NCI-H524 (cell line): ENCODE data around the gene LIPT2.

Source experiments
- DNase-seq, 2 experiments: peaks; one replicate each; lab custom pipeline; 2025; lab: John Stamatoyannopoulos, UW

Gene LIPT2

GRCh38 chr11:74466916-74467885, 26.3 kb downstream of the LIPT2 start, which contains the start of gene KCNE3:
KCNE3 (minus strand) TSS chr11:74467549; CDS start chr11:74457563, 9,986 bp downstream.
- DNase-seq, result no peak

GRCh38 chr11:74465291-74465708, 28.2 kb downstream of the LIPT2 start:
- no peak for DNase-seq

GRCh38 chr11:74464746-74465145, 28.8 kb downstream of the LIPT2 start:
- no peak for DNase-seq

GRCh38 chr11:74463216-74463615, 30.3 kb downstream of the LIPT2 start:
- DNase-seq, result no peak

GRCh38 chr11:74462631-74463030, 30.9 kb downstream of the LIPT2 start:
- no peak for DNase-seq

- no peak for DNase-seq
These were observed 31.5 kb downstream of the LIPT2 start for GRCh38 chr11:74462009-74462408.

- DNase-seq, result no peak
These were observed 32.9 kb downstream of the LIPT2 start for GRCh38 chr11:74460481-74461154.

- no peak for DNase-seq
These were observed 33.5 kb downstream of the LIPT2 start for GRCh38 chr11:74460065-74460464.

GRCh38 chr11:74459584-74459983, 33.9 kb downstream of the LIPT2 start:
- no peak for DNase-seq

GRCh38 chr11:74457356-74457755, 36.2 kb downstream of the LIPT2 start:
- DNase-seq, result no peak

GRCh38 chr11:74453373-74453975, 40.0 kb downstream of the LIPT2 start:
- peak; percentile 25 to 57 for DNase-seq

GRCh38 chr11:74452366-74452765, 41.2 kb downstream of the LIPT2 start:
- DNase-seq, result no peak

- DNase-seq, result no peak
These were observed 43.2 kb downstream of the LIPT2 start for GRCh38 chr11:74450318-74450717.

GRCh38 chr11:74449369-74449931, 44.1 kb downstream of the LIPT2 start:
- peak; percentile 8 to 79 for DNase-seq

GRCh38 chr11:74447720-74448119, 45.8 kb downstream of the LIPT2 start:
- DNase-seq, result no peak

- no peak for DNase-seq
These were observed 47.0 kb downstream of the LIPT2 start for GRCh38 chr11:74446532-74446938.

GRCh38 chr11:74444173-74444826, 49.2 kb downstream of the LIPT2 start:
- peak in 1 of 2 experiments; percentile 37 for DNase-seq

GRCh38 chr11:74443071-74443864, 50.3 kb downstream of the LIPT2 start:
- peak; percentile 22 to 79 for DNase-seq

- DNase-seq, result no peak
These were observed 50.9 kb downstream of the LIPT2 start for GRCh38 chr11:74442636-74443035.
